KMS-11 (cell line): Measurements from ENCODE around the gene FOXL1.

ENCODE experiments used
- H2AFZ ChIP-seq: fragments of 200-600 bp; sonication (generic); 2 replicates; pipeline ENCODE4 v1.6.1; 2016; ENCODE audit warnings: antibody characterized with exemption, mixed run types, low read depth
- H3K27ac ChIP-seq: fragments of 200-600 bp; sonication (generic); 2 replicates; pipeline ENCODE4 v1.6.1; 2016; ENCODE audit warnings: mild to moderate bottlenecking, mixed run types
- H3K27me3 ChIP-seq: fragments of 200-600 bp; sonication (generic); 2 replicates; pipeline ENCODE4 v1.6.1; 2017; ENCODE audit warnings: mild to moderate bottlenecking, low read depth, mixed run types, moderate library complexity; ENCODE audit not compliant: insufficient read depth
- H3K36me3 ChIP-seq: fragments of 200-600 bp; sonication (generic); 2 replicates; pipeline ENCODE4 v1.6.1; 2017; ENCODE audit warnings: mild to moderate bottlenecking, mixed run types; ENCODE audit not compliant: insufficient read depth
- H3K4me1 ChIP-seq: fragments of 200-600 bp; sonication (generic); 2 replicates; pipeline ENCODE4 v1.6.1; 2016; ENCODE audit warnings: mild to moderate bottlenecking, low read depth, mixed run types; ENCODE audit not compliant: poor library complexity, severe bottlenecking
- H3K4me2 ChIP-seq: fragments of 200-600 bp; sonication (generic); 2 replicates; pipeline ENCODE4 v1.7.0; 2016; ENCODE audit warnings: mild to moderate bottlenecking, mixed run types
- H3K4me3 ChIP-seq: fragments of 200-600 bp; sonication (generic); IDR thresholded peaks from 2 replicates; pipeline ENCODE4 v1.6.1; 2017; ENCODE audit warnings: low read depth, low read length, mixed read lengths; ENCODE audit not compliant: insufficient read depth
- H3K79me2 ChIP-seq: fragments of 200-600 bp; sonication (generic); 2 replicates; pipeline ENCODE4 v1.6.1; 2016; ENCODE audit warnings: low read depth, mixed run types; ENCODE audit not compliant: insufficient read depth
- H3K9ac ChIP-seq: fragments of 200-600 bp; sonication (generic); 2 replicates; pipeline ENCODE4 v1.6.1; 2016; ENCODE audit warnings: mild to moderate bottlenecking, mixed run types
- H4K20me1 ChIP-seq: fragments of 200-600 bp; sonication (generic); 2 replicates; pipeline ENCODE4 v1.6.1; 2016; ENCODE audit warnings: mild to moderate bottlenecking, mixed run types; ENCODE audit not compliant: insufficient read depth
- CTCF ChIP-seq: fragments of 200-600 bp; sonication (generic); conservative IDR thresholded peaks from 2 replicates; pipeline ENCODE4 v1.6.1; 2017; ENCODE audit warnings: low read depth, mild to moderate bottlenecking, antibody characterized with exemption, low read length, moderate library complexity, mixed read lengths

Gene FOXL1

GRCh38 chr16:86540894-86541293, 37.5 kb upstream of the FOXL1 start:
- H3K4me1 ChIP-seq: no peaks in the 10 kb centered on the region
- TF ChIP-seq CTCF: no peak
- H3K4me2 ChIP-seq: no peak overlapping the region
- no peak overlapping the region for H3K27ac ChIP-seq
- no peaks in the 10 kb centered on the region for H3K79me2 ChIP-seq
- no peak overlapping the region for H3K9ac ChIP-seq
- H4K20me1 ChIP-seq: no peaks in the 10 kb centered on the region
- H3K4me3 ChIP-seq: no peak overlapping the region
- H3K36me3 ChIP-seq: no peaks in the 10 kb centered on the region; the same call in 1 of the 2 replicates
- no peaks in the 10 kb centered on the region for H3K27me3 ChIP-seq
- H2AFZ ChIP-seq: no peak overlapping the region

DNA sequence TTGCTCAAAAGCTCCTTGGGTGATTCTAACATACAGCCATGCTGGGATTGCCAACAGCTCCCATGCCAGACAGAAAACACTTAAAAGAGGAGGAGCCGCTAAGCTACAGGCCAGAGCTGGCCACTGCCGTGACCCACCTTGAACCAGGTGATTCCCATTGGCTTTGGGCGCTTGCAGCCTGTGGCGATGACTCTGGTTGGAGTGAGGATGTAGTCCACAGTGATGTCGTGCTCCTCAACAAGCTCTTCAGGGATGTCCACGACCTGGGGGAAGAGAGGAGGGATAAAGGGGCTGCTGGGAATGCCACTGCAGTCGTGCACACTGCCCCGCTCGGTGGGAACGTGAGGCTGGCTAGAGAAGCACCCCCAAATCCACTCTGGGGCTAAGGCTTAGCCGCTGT, 36.8 kb upstream of the FOXL1 start:
- no peaks in the 10 kb centered on the region; the same call in 1 of the 2 replicates for H3K36me3 ChIP-seq
- no peaks in the 10 kb centered on the region for H4K20me1 ChIP-seq
- no peaks in the 10 kb centered on the region for H3K4me1 ChIP-seq
- no peaks in the 10 kb centered on the region for H3K79me2 ChIP-seq
- H3K9ac ChIP-seq: no peak overlapping the region
- H3K4me2 ChIP-seq: no peak overlapping the region
- no peak overlapping the region for H2AFZ ChIP-seq
- H3K27me3 ChIP-seq: no peaks in the 10 kb centered on the region
- H3K4me3 ChIP-seq: no peak overlapping the region
- TF ChIP-seq CTCF: no peak
- H3K27ac ChIP-seq: no peak overlapping the region

GRCh38 chr16:86542756-86543750, 35.3 kb upstream of the FOXL1 start:
- no peaks in the 10 kb centered on the region for H3K27me3 ChIP-seq
- no peak overlapping the region for H3K4me2 ChIP-seq
- no peak overlapping the region for H3K27ac ChIP-seq
- H4K20me1 ChIP-seq: no peaks in the 10 kb centered on the region
- TF ChIP-seq CTCF: no peak
- H3K4me1 ChIP-seq: no peaks in the 10 kb centered on the region
- no peak overlapping the region for H3K4me3 ChIP-seq
- H2AFZ ChIP-seq: no peak overlapping the region
- no peak overlapping the region for H3K9ac ChIP-seq
- H3K79me2 ChIP-seq: no peaks in the 10 kb centered on the region
- H3K36me3 ChIP-seq: no peaks in the 10 kb centered on the region; the same call in 1 of the 2 replicates

DNA sequence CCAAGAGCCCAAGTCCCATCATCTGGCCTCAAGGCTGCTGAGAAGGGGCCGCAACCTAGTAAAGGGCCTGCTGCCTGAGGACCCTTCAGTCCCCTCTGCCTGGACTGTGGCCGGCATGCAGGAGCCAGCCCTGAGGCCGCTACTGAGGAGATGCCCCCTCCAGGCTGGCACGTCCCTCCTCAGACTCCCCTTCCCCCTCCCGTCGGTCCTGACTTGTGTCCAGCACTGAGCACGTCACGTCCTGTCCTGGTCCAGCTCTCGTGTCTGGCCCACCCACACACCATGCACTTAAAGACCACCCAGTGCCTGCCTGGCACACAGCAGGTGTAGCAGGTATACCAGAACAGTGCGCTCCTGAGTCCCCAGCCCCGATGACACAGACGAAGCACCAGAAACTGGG, 32.9 kb upstream of the FOXL1 start:
- no peak for TF ChIP-seq CTCF
- H3K79me2 ChIP-seq: no peaks in the 10 kb centered on the region
- H4K20me1 ChIP-seq: no peaks in the 10 kb centered on the region
- no peak overlapping the region for H3K4me2 ChIP-seq
- H3K4me3 ChIP-seq: no peak overlapping the region
- H3K9ac ChIP-seq: no peak overlapping the region
- no peaks in the 10 kb centered on the region for H3K27me3 ChIP-seq
- H3K27ac ChIP-seq: no peak overlapping the region
- H3K36me3 ChIP-seq: no peaks in the 10 kb centered on the region; the same call in 1 of the 2 replicates
- H3K4me1 ChIP-seq: no peaks in the 10 kb centered on the region
- no peak overlapping the region for H2AFZ ChIP-seq
